HG02798 (cell line): ENCODE data around the gene CTNNBL1.
"Not testable (repeated sequence)": the region's sequence is repeated elsewhere in the genome, so short reads cannot be mapped to it uniquely, and the experiment has no call there.

Experiments
- ATAC-seq: cut with Tn5 transposase; IDR thresholded peaks from one replicate; pipeline ENCODE4 v1.9.1; 2021; ENCODE audit warnings: mild to moderate bottlenecking; ENCODE audit not compliant: unreplicated experiment, poor library complexity

CTNNBL1 gene

GRCh38 chr20:37677969-37678861 is 15.6 kb upstream of the CTNNBL1 start:
- ATAC-seq, result no peak

GRCh38 chr20:37679751-37680150 is 14.1 kb upstream of the CTNNBL1 start:
- ATAC-seq, result not testable (repeated sequence)

- no peak for ATAC-seq
Observed at GRCh38 chr20:37680420-37680819, 13.4 kb upstream of the CTNNBL1 start.

- no peak for ATAC-seq
Observed at GRCh38 chr20:37681384-37682112, 12.3 kb upstream of the CTNNBL1 start.

- not testable (repeated sequence) for ATAC-seq
Observed at GRCh38 chr20:37683146-37683545, 10.7 kb upstream of the CTNNBL1 start.

- ATAC-seq, result no peak
Observed at GRCh38 chr20:37686762-37687477, 6.9 kb upstream of the CTNNBL1 start.

GRCh38 chr20:37687478-37687805 is 6.4 kb upstream of the CTNNBL1 start:
- no peak for ATAC-seq

GRCh38 chr20:37688093-37688492 is 5.7 kb upstream of the CTNNBL1 start:
- no peak for ATAC-seq

- ATAC-seq, result no peak
Observed at GRCh38 chr20:37690626-37691369, 3.0 kb upstream of the CTNNBL1 start.

- ATAC-seq, result no peak
Observed at GRCh38 chr20:37692459-37693166, 1.2 kb upstream of the CTNNBL1 start.

GRCh38 chr20:37693242-37693634 is 592 bp upstream of the CTNNBL1 start:
- no peak for ATAC-seq

- no peak for ATAC-seq
Observed at GRCh38 chr20:37695684-37696342, 2.0 kb downstream of the CTNNBL1 start.

- peak; percentile 42 for ATAC-seq
Observed at GRCh38 chr20:37697314-37697713, 3.5 kb downstream of the CTNNBL1 start.

- ATAC-seq, result no peak
Observed at GRCh38 chr20:37699202-37699601, 5.4 kb downstream of the CTNNBL1 start.

GRCh38 chr20:37700301-37700700 is 6.5 kb downstream of the CTNNBL1 start:
- no peak for ATAC-seq

- not testable (repeated sequence) for ATAC-seq
Observed at GRCh38 chr20:37701676-37702075, 7.8 kb downstream of the CTNNBL1 start.

GRCh38 chr20:37702403-37703034 is 8.7 kb downstream of the CTNNBL1 start:
- ATAC-seq, result no peak

- ATAC-seq, result no peak
Observed at GRCh38 chr20:37703035-37703845, 9.4 kb downstream of the CTNNBL1 start.
